Tibial artery (tissue), 4 donors: ENCODE results near the gene KLHL22.

ENCODE experiments used
- DNase-seq, 2 donors: peaks; one replicate each; pipeline ENCODE4 v3.0.0-alpha.2; 2019
- H3K27ac ChIP-seq, 2 donors: fragments of 200-600 bp; sonication (generic) in 1 of 2; 1 replicate in 1 of 2; 2 replicates in 1 of 2; pipeline ENCODE4 v1.5.1; 2018 to 2019; ENCODE audit warnings: mild to moderate bottlenecking in 1 of 2
- H3K27me3 ChIP-seq, 2 donors: fragments of 200-600 bp; sonication (generic) in 1 of 2; one replicate each; pipeline versions ENCODE4 v1.5.1 to v1.6.0; 2016 to 2019
- H3K36me3 ChIP-seq, 3 donors: fragments of 200-600 bp; sonication (generic) in 2 of 3; one replicate each; pipeline ENCODE4 v1.5.1; 2016 to 2019; ENCODE audit warnings: mild to moderate bottlenecking in 2 of 3
- H3K4me1 ChIP-seq, 4 donors: fragments of 200-600 bp; sonication (generic) in 2 of 4; 1 replicate in 3 of 4; 2 replicates in 1 of 4; pipeline ENCODE4 v1.5.1; 2016 to 2019
- H3K4me3 ChIP-seq, 2 donors: fragments of 200-600 bp; sonication (generic) in 1 of 2; 1 replicate in 1 of 2; 2 replicates in 1 of 2; pipeline ENCODE4 v1.5.1; 2018 to 2019; ENCODE audit warnings: mild to moderate bottlenecking in 2 of 2
- H3K9me3 ChIP-seq, 3 donors: fragments of 200-600 bp; sonication (generic) in 1 of 3; one replicate each; pipeline ENCODE4 v1.5.1; 2016 to 2019
- intact Hi-C: fragments of 100-400 bp; cut with DNase I; formaldehyde crosslinking; loops from one replicate; pipeline ENCODE4 v1.15.0; 2023; ENCODE audit warnings: low total_unique reads
- TF ChIP-seq, protein P1 (sequence below), 2 experiments: fragments of 200-600 bp in 1 of 2; fragments of 450-650 bp in 1 of 2; IDR thresholded peaks; one replicate each; pipeline ENCODE4 v1.5.1; 2017 to 2019; ENCODE audit warnings: antibody characterized with exemption in 2 of 2, mild to moderate bottlenecking in 1 of 2, moderate library complexity in 1 of 2

KLHL22 gene

DNA sequence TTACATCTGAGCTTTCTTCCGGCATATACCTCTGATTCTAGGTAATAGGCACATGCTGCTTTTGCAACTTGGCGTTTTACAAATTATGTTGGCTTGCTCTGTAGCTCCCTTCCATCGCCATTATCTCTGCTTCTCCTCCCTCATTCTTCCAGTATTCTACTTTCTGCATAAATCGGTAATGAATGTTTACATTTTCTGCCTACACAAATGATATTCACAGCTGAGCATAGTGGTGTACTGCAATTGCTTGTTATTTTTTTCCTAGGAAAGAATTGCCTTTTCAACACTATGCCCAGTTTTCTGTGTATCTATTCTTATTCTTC lies 30.7 kb upstream of the KLHL22 start:
- TF ChIP-seq, protein P1, sequence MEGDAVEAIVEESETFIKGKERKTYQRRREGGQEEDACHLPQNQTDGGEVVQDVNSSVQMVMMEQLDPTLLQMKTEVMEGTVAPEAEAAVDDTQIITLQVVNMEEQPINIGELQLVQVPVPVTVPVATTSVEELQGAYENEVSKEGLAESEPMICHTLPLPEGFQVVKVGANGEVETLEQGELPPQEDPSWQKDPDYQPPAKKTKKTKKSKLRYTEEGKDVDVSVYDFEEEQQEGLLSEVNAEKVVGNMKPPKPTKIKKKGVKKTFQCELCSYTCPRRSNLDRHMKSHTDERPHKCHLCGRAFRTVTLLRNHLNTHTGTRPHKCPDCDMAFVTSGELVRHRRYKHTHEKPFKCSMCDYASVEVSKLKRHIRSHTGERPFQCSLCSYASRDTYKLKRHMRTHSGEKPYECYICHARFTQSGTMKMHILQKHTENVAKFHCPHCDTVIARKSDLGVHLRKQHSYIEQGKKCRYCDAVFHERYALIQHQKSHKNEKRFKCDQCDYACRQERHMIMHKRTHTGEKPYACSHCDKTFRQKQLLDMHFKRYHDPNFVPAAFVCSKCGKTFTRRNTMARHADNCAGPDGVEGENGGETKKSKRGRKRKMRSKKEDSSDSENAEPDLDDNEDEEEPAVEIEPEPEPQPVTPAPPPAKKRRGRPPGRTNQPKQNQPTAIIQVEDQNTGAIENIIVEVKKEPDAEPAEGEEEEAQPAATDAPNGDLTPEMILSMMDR (IDR thresholded peaks at IDR 0.05) = no peak
- intact Hi-C loops = no loop called here
- no peak for DNase-seq
- no peaks in the 10 kb centered on the region for H3K27me3 ChIP-seq
- peaks cover 0 to 72% (median 38%) of the 10 kb centered on the region in 4 donors for H3K4me1 ChIP-seq
- peaks cover 0 to 13% (median 11%) of the 10 kb centered on the region in 3 donors for H3K36me3 ChIP-seq
- H3K27ac ChIP-seq = no peak overlapping the region
- no peaks in the 10 kb centered on the region for H3K9me3 ChIP-seq
- no peak overlapping the region for H3K4me3 ChIP-seq

- intact Hi-C loops = no loop called here
- no peaks in the 10 kb centered on the region for H3K9me3 ChIP-seq
- H3K27me3 ChIP-seq = no peaks in the 10 kb centered on the region
- TF ChIP-seq, protein P1 (IDR thresholded peaks at IDR 0.05) = no peak
- peaks cover 0 to 19% (median 13%) of the 10 kb centered on the region in 3 donors for H3K36me3 ChIP-seq
- DNase-seq = no peak
- H3K4me3 ChIP-seq = no peak overlapping the region
- peaks cover 0 to 66% (median 26%) of the 10 kb centered on the region in 4 donors for H3K4me1 ChIP-seq
- peak overlapping the region in 1 of 2 donors; percentile 38 for H3K27ac ChIP-seq
Measured at GRCh38 chr22:20525048-20525447, 29.5 kb upstream of the KLHL22 start.

- no peak for DNase-seq
- Histone ChIP-seq H3K4me3 (no peak overlapping the region), H3K9me3 (no peaks in the 10 kb centered on the region), H3K27ac (peak overlapping the region; percentile 38 to 44), H3K36me3 (peaks cover 0 to 29% (median 13%) of the 10 kb centered on the region in 3 donors), H3K27me3 (no peaks in the 10 kb centered on the region), H3K4me1 (peaks cover 0 to 61% (median 25%) of the 10 kb centered on the region in 4 donors)
- TF ChIP-seq, protein P1 (IDR thresholded peaks at IDR 0.05) = no peak
- intact Hi-C loops = no loop called here
Measured at GRCh38 chr22:20524004-20524481, 28.4 kb upstream of the KLHL22 start.

GRCh38 chr22:20523086-20523983 lies 27.7 kb upstream of the KLHL22 start:
- Histone ChIP-seq H3K36me3 (peaks cover 5 to 28% (median 9%) of the 10 kb centered on the region in 3 donors), H3K27ac (peak overlapping the region; percentile 38 to 44), H3K9me3 (no peaks in the 10 kb centered on the region), H3K27me3 (no peaks in the 10 kb centered on the region), H3K4me3 (no peak overlapping the region), H3K4me1 (peaks cover 0 to 64% (median 27%) of the 10 kb centered on the region in 4 donors)
- intact Hi-C loops = no loop called here
- no peak for DNase-seq
- TF ChIP-seq, protein P1 (IDR thresholded peaks at IDR 0.05) = peak in 1 of 2 experiments; percentile 6

DNA sequence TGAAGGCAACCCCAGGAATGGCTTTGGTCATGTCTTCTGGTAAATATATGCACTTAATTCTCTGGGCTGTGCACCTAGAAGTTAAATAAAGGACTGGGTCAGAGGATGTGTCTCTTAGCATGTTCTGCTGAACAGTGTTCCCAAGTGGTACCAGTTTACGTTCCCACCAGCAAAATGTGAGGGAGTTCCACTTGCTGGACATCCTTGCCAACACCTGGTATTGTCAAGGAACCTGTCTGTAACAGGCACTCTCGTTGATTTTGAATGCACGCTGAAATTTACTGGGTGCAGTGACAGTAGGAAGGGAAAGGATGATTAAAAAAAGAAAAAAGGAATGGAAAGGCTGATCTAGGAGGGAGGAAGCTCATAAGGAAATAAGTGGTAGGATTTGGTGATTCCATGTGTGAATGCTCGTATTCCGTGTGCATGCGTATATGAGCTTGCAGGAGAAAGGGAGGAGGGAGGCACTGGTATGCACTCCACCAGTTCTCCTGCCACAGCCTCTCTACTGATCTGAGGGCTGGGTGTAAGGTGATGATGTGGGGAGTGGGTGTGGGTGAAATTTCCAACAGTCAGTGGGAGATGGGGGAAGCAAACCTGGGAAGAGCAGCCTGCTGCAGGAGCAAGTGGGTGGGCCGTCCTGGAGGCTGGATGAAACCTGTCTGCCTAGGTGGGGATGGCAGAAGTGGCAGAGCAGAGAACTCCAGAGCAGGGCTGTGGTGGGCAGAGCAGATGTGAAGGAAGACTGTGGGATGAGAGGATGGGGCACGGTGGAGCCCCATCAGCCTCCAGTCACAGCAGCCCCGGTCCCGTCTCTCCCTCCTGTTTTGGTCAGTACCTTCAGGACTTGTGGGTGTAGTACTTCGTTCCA lies 26.8 kb upstream of the KLHL22 start:
- H3K27ac ChIP-seq = no peak overlapping the region

More for the DNA sequence above, 26.8 kb upstream of the KLHL22 start:
- intact Hi-C loops = no loop called here
- H3K4me3 ChIP-seq = no peak overlapping the region
- peaks cover 0 to 68% (median 29%) of the 10 kb centered on the region in 4 donors for H3K4me1 ChIP-seq
- DNase-seq = no peak
- H3K9me3 ChIP-seq = no peaks in the 10 kb centered on the region
- TF ChIP-seq, protein P1 (IDR thresholded peaks at IDR 0.05) = no peak
- H3K27me3 ChIP-seq = no peaks in the 10 kb centered on the region
- peaks cover 0 to 27% (median 5%) of the 10 kb centered on the region in 3 donors for H3K36me3 ChIP-seq
